NCI-H1048 (cell line): ENCODE measurements around the gene TEF.
A peak's percentile ranks its signal among the peaks of the same experiment; 100 is the strongest.
"Not testable (repeated sequence)": the region's sequence is repeated elsewhere in the genome, so short reads cannot be mapped to it uniquely, and the experiment has no call there.

ENCODE experiments used
- DNase-seq: peaks from one replicate; lab custom pipeline; 2025; lab: John Stamatoyannopoulos, UW

The TEF gene

GRCh38 chr22:41382610-41383009, 868 bp downstream of the TEF start:
- no peak for DNase-seq

- no peak for DNase-seq
Observed at GRCh38 chr22:41383085-41383484, 1.3 kb downstream of the TEF start.

- DNase-seq: no peak
Observed at GRCh38 chr22:41384128-41384527, 2.4 kb downstream of the TEF start.

GRCh38 chr22:41387341-41387740, 5.6 kb downstream of the TEF start:
- no peak for DNase-seq

GRCh38 chr22:41394012-41394356, 12.2 kb downstream of the TEF start:
- no peak for DNase-seq

GRCh38 chr22:41395531-41396240, 13.9 kb downstream of the TEF start:
- no peak for DNase-seq

- DNase-seq: no peak
Observed at GRCh38 chr22:41397143-41397811, 15.5 kb downstream of the TEF start.

- DNase-seq: no peak
Observed at GRCh38 chr22:41398921-41399320, 17.2 kb downstream of the TEF start.

GRCh38 chr22:41401781-41402648, 20.3 kb downstream of the TEF start:
- DNase-seq: no peak

GRCh38 chr22:41402851-41403250, 21.1 kb downstream of the TEF start:
- not testable (repeated sequence) for DNase-seq

GRCh38 chr22:41403532-41404318, 22.0 kb downstream of the TEF start:
- peak; percentile 30 for DNase-seq

GRCh38 chr22:41405588-41405987, 23.8 kb downstream of the TEF start:
- no peak for DNase-seq

GRCh38 chr22:41406410-41406809, 24.7 kb downstream of the TEF start:
- no peak for DNase-seq

- no peak for DNase-seq
Observed at GRCh38 chr22:41407433-41407832, 25.7 kb downstream of the TEF start.

- no peak for DNase-seq
Observed at GRCh38 chr22:41408665-41409064, 26.9 kb downstream of the TEF start.

- no peak for DNase-seq
Observed at GRCh38 chr22:41410311-41410751, 28.6 kb downstream of the TEF start.

- no peak for DNase-seq
Observed at GRCh38 chr22:41411021-41411851, 29.5 kb downstream of the TEF start.

- DNase-seq: no peak
Observed at GRCh38 chr22:41415554-41415953, 33.8 kb downstream of the TEF start.

GRCh38 chr22:41417622-41418390, 36.1 kb downstream of the TEF start:
- no peak for DNase-seq

- no peak for DNase-seq
Observed at GRCh38 chr22:41418717-41419116, 37.0 kb downstream of the TEF start.
